Transverse colon (tissue), 4 donors: ENCODE measurements around the gene LYSET. TPM values are rescaled to one million over a fixed set of nuclear protein-coding genes. Genes with fewer than 3 reads are reported as not detected.
A peak's percentile ranks its signal among the peaks of the same experiment; 100 is the strongest.
"Not testable (repeated sequence)": the region's sequence is repeated elsewhere in the genome, so short reads cannot be mapped to it uniquely, and the experiment has no call there.

Experiments
- DNase-seq: peaks from one replicate; pipeline ENCODE4 v3.0.0-alpha.2; 2019
- H3K27ac ChIP-seq, 4 donors: fragments of 200-600 bp; sonication (generic); 2 replicates each; pipeline ENCODE4 v1.5.1; 2016 to 2018; ENCODE audit warnings: inconsistent platforms in 4 of 4
- H3K27me3 ChIP-seq: fragments of 200-600 bp; sonication (generic); 2 replicates; pipeline ENCODE4 v1.5.1; 2017; ENCODE audit warnings: inconsistent platforms
- H3K36me3 ChIP-seq, 4 donors: fragments of 200-600 bp; sonication (generic); 2 replicates each; pipeline ENCODE4 v1.5.1; 2017 to 2019; ENCODE audit warnings: inconsistent platforms in 4 of 4
- H3K4me1 ChIP-seq, 4 donors: fragments of 200-600 bp; sonication (generic); 2 replicates each; pipeline ENCODE4 v1.5.1; 2017 to 2020; ENCODE audit warnings: inconsistent platforms in 4 of 4
- H3K4me3 ChIP-seq, 4 donors: fragments of 200-600 bp; sonication (generic); 1 replicate in 1 of 4; 2 replicates in 3 of 4; pipeline versions ENCODE4 v1.5.1 to v1.6.1; 2017 to 2019; ENCODE audit warnings: inconsistent platforms in 4 of 4
- H3K9me3 ChIP-seq, 2 donors: fragments of 200-600 bp; sonication (generic); 2 replicates each; pipeline ENCODE4 v1.5.1; 2017 to 2019; ENCODE audit warnings: inconsistent platforms in 2 of 2
- EP300 ChIP-seq: sonication (generic); formaldehyde crosslinking; IDR thresholded peaks from one replicate; pipeline ENCODE4 v1.6.1; 2017; ENCODE audit warnings: antibody characterized with exemption, low read depth
- POLR2A ChIP-seq: fragments of 450-650 bp; IDR thresholded peaks from one replicate; pipeline ENCODE4 v1.6.1; 2016; ENCODE audit warnings: antibody characterized with exemption, mild to moderate bottlenecking, moderate library complexity
- POLR2AphosphoS5 ChIP-seq, 3 donors: sonication (generic); formaldehyde crosslinking; IDR thresholded peaks; one replicate each; pipeline ENCODE4 v1.6.1; 2016; ENCODE audit warnings: antibody characterized with exemption in 3 of 3
- WGBS, 2 donors: methylation state at CpG; one replicate each; pipeline ENCODE4 v1.1.5; 2018; ENCODE audit warnings: low coverage in 1 of 2; 5-methylcytosine and 5-hydroxymethylcytosine counted together
- in situ Hi-C, 4 donors: fragments of 200-750 bp; cut with MboI; loops; one replicate each; pipeline versions ENCODE4 v1.15.0 to v1.15.1; 2017; ENCODE audit warnings: low sequenced_read_pairs in 3 of 4, low pct_ligation_motif_present in 1 of 4, low pct_unique_long_range_greater_than_20kb in 1 of 4
- intact Hi-C: fragments of 100-400 bp; cut with DNase I; formaldehyde crosslinking; loops from one replicate; pipeline ENCODE4 v1.15.1; 2023; ENCODE audit warnings: low total_unique reads
- total RNA-seq, 4 donors: library from RNA; depleted of rRNA; stranded (reverse); fragments of >200 nt; gene quantifications; one replicate each; pipeline ENCODE4 v1.1.0, GENCODE V29; 2016
- TF ChIP-seq, protein P1 (sequence below), 5 experiments: fragments of 200-600 bp in 3 of 5; fragments of 450-650 bp in 2 of 5; sonication (generic) in 3 of 5; IDR thresholded peaks; 1 replicate in 2 of 5; 2 replicates in 3 of 5; pipeline ENCODE4 v1.5.1; 2016 to 2017; ENCODE audit warnings: antibody characterized with exemption in 5 of 5, inconsistent platforms in 3 of 5, mild to moderate bottlenecking in 2 of 5, moderate library complexity in 1 of 5

Gene LYSET
- total RNA-seq, 4 donors from 2014 or later: 3.7 to 21.7 (median 9.1) TPM; not detected in 1

- Histone ChIP-seq H3K27ac (no peak overlapping the region), H3K36me3 (peaks cover 0 to 15% (median 7%) of the 10 kb centered on the region in 4 donors), H3K27me3 (no peaks in the 10 kb centered on the region), H3K9me3 (no peaks in the 10 kb centered on the region), H3K4me1 (peaks cover 0 to 9% (median 6%) of the 10 kb centered on the region in 4 donors), H3K4me3 (peak overlapping the region; percentile 5 to 47 (median 26))
- in situ Hi-C loops: loop anchor here in 1 of 4 donors (25.0 kb wide), 1 partner anchor 306 kb away; no protein-coding TSS in a partner anchor
- WGBS, 2 donors: 40 to 44% methylated on average over 15 to 39 of the region's 39 CpGs
- TF ChIP-seq EP300 (no peak), POLR2AphosphoS5 (IDR thresholded peaks at IDR 0.05) (no peak), POLR2A (no peak)
- TF ChIP-seq, protein P1, sequence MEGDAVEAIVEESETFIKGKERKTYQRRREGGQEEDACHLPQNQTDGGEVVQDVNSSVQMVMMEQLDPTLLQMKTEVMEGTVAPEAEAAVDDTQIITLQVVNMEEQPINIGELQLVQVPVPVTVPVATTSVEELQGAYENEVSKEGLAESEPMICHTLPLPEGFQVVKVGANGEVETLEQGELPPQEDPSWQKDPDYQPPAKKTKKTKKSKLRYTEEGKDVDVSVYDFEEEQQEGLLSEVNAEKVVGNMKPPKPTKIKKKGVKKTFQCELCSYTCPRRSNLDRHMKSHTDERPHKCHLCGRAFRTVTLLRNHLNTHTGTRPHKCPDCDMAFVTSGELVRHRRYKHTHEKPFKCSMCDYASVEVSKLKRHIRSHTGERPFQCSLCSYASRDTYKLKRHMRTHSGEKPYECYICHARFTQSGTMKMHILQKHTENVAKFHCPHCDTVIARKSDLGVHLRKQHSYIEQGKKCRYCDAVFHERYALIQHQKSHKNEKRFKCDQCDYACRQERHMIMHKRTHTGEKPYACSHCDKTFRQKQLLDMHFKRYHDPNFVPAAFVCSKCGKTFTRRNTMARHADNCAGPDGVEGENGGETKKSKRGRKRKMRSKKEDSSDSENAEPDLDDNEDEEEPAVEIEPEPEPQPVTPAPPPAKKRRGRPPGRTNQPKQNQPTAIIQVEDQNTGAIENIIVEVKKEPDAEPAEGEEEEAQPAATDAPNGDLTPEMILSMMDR (IDR thresholded peaks at IDR 0.05): no peak
- intact Hi-C loops: no loop called here
- no peak for DNase-seq
Observed at GRCh38 chr14:93231129-93231979, 46.2 kb downstream of the LYSET start.

- 69% methylated on average over 17 of the region's 17 CpGs; no CpG with 5 or more reads in 1 of the 2 donors for WGBS, 2 donors
- in situ Hi-C loops: loop anchor here in 1 of 4 donors (25.0 kb wide), 1 partner anchor 305 kb away; no protein-coding TSS in a partner anchor
- Histone ChIP-seq H3K36me3 (peaks cover 0 to 11% (median 5%) of the 10 kb centered on the region in 4 donors), H3K4me1 (peaks cover 0 to 9% (median 6%) of the 10 kb centered on the region in 4 donors), H3K27me3 (no peaks in the 10 kb centered on the region), H3K27ac (no peak overlapping the region), H3K4me3 (no peak overlapping the region), H3K9me3 (no peaks in the 10 kb centered on the region)
- intact Hi-C loops: no loop called here
- DNase-seq: no peak
- no peak for TF ChIP-seq POLR2A
- no peak for TF ChIP-seq POLR2AphosphoS5 (IDR thresholded peaks at IDR 0.05)
- TF ChIP-seq, protein P1 (IDR thresholded peaks at IDR 0.05): no peak
- TF ChIP-seq EP300: no peak
Observed at GRCh38 chr14:93232159-93232558, 47.0 kb downstream of the LYSET start.

GRCh38 chr14:93233078-93233477 lies 48.0 kb downstream of the LYSET start:
- H3K36me3 ChIP-seq, intact Hi-C loops, H3K4me3 ChIP-seq, DNase-seq, H3K4me1 ChIP-seq, H3K27ac ChIP-seq, H3K9me3 ChIP-seq, H3K27me3 ChIP-seq: not testable (repeated sequence)
- in situ Hi-C loops: loop anchor here in 1 of 4 donors (25.0 kb wide), 1 partner anchor 304 kb away; no protein-coding TSS in a partner anchor
- WGBS, 2 donors: 92% methylated on average over 5 of the region's 5 CpGs; no CpG with 5 or more reads in 1 of the 2 donors

- intact Hi-C loops: no loop called here
- no peaks in the 10 kb centered on the region for H3K27me3 ChIP-seq
- WGBS, 2 donors: 65 to 66% methylated on average over 9 to 10 of the region's 10 CpGs
- peaks cover 0 to 9% (median 6%) of the 10 kb centered on the region in 4 donors for H3K4me1 ChIP-seq
- no peak overlapping the region for H3K4me3 ChIP-seq
- in situ Hi-C loops: loop anchor here in 1 of 4 donors (25.0 kb wide), 1 partner anchor 303 kb away; no protein-coding TSS in a partner anchor
- TF ChIP-seq POLR2AphosphoS5 (IDR thresholded peaks at IDR 0.05): no peak
- no peak for TF ChIP-seq POLR2A
- TF ChIP-seq EP300: no peak
- TF ChIP-seq, protein P1 (IDR thresholded peaks at IDR 0.05): no peak
- peaks cover 0 to under 1% (median 0%) of the 10 kb centered on the region in 4 donors for H3K36me3 ChIP-seq
- no peaks in the 10 kb centered on the region for H3K9me3 ChIP-seq
- no peak overlapping the region for H3K27ac ChIP-seq
- no peak for DNase-seq
Observed at GRCh38 chr14:93234798-93235197, 49.7 kb downstream of the LYSET start.

Other genes with a start within 250 kb of the LYSET start
- gene ITPK1, start 69.4 kb upstream of the LYSET start, total RNA-seq: 100 to 1,000 TPM in 3 of 4 donors, 10 to 100 TPM in 1; 64.8 to 235 (median 128) TPM
- 10 to 100 TPM in 2 of 4 donors, 1 to 10 TPM in 2; 2.2 to 28.1 (median 12.3) TPM for gene MOAP1, start 420 bp upstream of the LYSET start, total RNA-seq
- 10 to 100 TPM in 2 of 4 donors, 1 to 10 TPM in 2; 4.5 to 29.4 (median 13.6) TPM for gene GON7, start 21.7 kb downstream of the LYSET start, total RNA-seq
- gene UBR7, start 21.9 kb downstream of the LYSET start, total RNA-seq: 10 to 100 TPM; 19.1 to 76.4 (median 23.8) TPM
- 10 to 100 TPM; 37.4 to 53.1 (median 44.8) TPM for gene BTBD7, start 147.7 kb downstream of the LYSET start, total RNA-seq
- not detected for gene COX8C, start 161.9 kb downstream of the LYSET start, total RNA-seq
- under 1 TPM in 2 of 4 donors, not detected in 2; 0.14 to 0.32 TPM for gene UNC79, start 245.6 kb downstream of the LYSET start, total RNA-seq